Activated B cell treated with CpG ODN at 0.5 μM for 24 hours (primary cell): ENCODE measurements around the gene GCA. TPM values are rescaled to one million over a fixed set of nuclear protein-coding genes. Genes with fewer than 3 reads are reported as not detected.

ENCODE experiments used
- ATAC-seq: fragments of 200-7000 bp; cut with Tn5 transposase; one replicate; pipeline ENCODE4 v1.10.0; 2021; ENCODE audit warnings: low read depth, mild to moderate bottlenecking, moderate library complexity
- CTCF ChIA-PET: fragments of 350-600 bp; sonication (Branson Sonifier 250); formaldehyde crosslinking; loops from one replicate; lab custom pipeline; 2021; ENCODE audit warnings: antibody characterized with exemption; lab: Charles Lee
- POLR2A ChIA-PET: fragments of 350-600 bp; sonication (Branson Sonifier 250); formaldehyde crosslinking; loops from one replicate; lab custom pipeline; 2021; ENCODE audit warnings: antibody characterized with exemption; lab: Charles Lee
- DNase-seq: peaks from one replicate; pipeline ENCODE4 v3.0.0; 2022
- H3K27ac Mint-ChIP-seq: one replicate; pipeline ENCODE4 v1.8.0; 2020; ENCODE audit warnings: mixed read lengths
- H3K27me3 Mint-ChIP-seq: one replicate; pipeline ENCODE4 v1.8.0; 2021; ENCODE audit warnings: mixed read lengths
- H3K36me3 Mint-ChIP-seq: one replicate; pipeline ENCODE4 v1.8.0; 2021; ENCODE audit warnings: low read depth, mixed read lengths
- H3K4me1 Mint-ChIP-seq: one replicate; pipeline ENCODE4 v1.8.0; 2021; ENCODE audit warnings: mixed read lengths
- H3K4me3 Mint-ChIP-seq: one replicate; pipeline ENCODE4 v1.8.0; 2020; ENCODE audit warnings: mild to moderate bottlenecking, mixed read lengths
- H3K9me3 Mint-ChIP-seq: one replicate; pipeline ENCODE4 v1.8.0; 2020; ENCODE audit warnings: mixed read lengths
- intact Hi-C: fragments of 100-400 bp; cut with micrococcal nuclease; formaldehyde crosslinking; loops from one replicate; pipeline ENCODE4 v1.15.1; 2024
- total RNA-seq: library from RNA; stranded (reverse); gene quantifications from 2 replicates; pipeline ENCODE4 v1.2.3, GENCODE V29; 2022
- TF ChIP-seq, protein P1 (sequence below): fragments of 200-600 bp; IDR thresholded peaks from one replicate; pipeline ENCODE4 v1.8.0; 2022; ENCODE audit warnings: antibody characterized with exemption, mild to moderate bottlenecking

The GCA gene
- total RNA-seq, 1 donor from 2014 or later = 33.9 TPM

DNA sequence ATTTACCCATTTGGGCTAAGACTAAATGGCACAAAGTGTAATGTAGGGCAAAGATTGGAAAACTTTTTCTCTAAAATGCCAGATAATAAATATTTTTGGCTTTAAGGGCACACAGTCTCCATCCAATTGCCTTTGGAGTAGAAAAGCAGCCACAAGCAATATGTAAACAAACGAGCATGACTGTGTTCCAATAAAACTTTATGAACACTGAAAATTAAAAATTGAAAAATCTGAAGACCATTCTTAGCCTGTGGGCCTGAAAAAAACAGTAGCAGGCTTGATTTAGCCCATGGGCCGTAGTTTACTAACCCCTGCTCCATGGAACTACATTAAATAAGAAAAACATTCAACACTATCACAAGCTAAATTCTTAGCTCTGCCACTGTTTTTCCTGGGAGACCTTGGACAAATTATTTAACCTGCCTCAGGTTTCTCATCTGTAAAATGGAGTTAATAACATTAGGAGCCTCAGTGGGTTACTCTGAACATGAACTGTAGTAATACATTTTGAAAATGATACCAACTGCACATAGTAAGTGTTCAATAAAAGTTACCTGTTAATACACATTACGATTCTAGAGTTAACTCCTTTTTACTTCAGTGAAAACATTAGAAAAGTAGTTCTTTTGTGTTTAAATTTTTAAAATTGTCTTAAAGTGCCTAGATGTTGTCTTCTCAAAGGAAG lies 26.7 kb upstream of the GCA start:
- Mint-ChIP-seq H3K4me3 (peak overlapping the region; percentile 94), H3K27ac (peak overlapping the region; percentile 99), H3K4me1 (peaks cover 74% of the 10 kb centered on the region), H3K9me3 (no peaks in the 10 kb centered on the region), H3K36me3 (peaks cover 32% of the 10 kb centered on the region), H3K27me3 (no peaks in the 10 kb centered on the region)
- intact Hi-C loops = loop anchor here (10.0 kb wide), 2 partner anchors 1152 to 1912 kb away; partner anchors contain the start of gene TANK
- ATAC-seq = no peak
- DNase-seq = no peak
- TF ChIP-seq, protein P1, sequence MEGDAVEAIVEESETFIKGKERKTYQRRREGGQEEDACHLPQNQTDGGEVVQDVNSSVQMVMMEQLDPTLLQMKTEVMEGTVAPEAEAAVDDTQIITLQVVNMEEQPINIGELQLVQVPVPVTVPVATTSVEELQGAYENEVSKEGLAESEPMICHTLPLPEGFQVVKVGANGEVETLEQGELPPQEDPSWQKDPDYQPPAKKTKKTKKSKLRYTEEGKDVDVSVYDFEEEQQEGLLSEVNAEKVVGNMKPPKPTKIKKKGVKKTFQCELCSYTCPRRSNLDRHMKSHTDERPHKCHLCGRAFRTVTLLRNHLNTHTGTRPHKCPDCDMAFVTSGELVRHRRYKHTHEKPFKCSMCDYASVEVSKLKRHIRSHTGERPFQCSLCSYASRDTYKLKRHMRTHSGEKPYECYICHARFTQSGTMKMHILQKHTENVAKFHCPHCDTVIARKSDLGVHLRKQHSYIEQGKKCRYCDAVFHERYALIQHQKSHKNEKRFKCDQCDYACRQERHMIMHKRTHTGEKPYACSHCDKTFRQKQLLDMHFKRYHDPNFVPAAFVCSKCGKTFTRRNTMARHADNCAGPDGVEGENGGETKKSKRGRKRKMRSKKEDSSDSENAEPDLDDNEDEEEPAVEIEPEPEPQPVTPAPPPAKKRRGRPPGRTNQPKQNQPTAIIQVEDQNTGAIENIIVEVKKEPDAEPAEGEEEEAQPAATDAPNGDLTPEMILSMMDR = no peak
- POLR2A ChIA-PET = interaction anchor here (1.1 to 2.9 kb wide), 8 partner anchors 12 to 1009 kb away, joined by 3 to 32 read pairs (median 8); partner anchors contain the start of genes GCA and PSMD14
- CTCF ChIA-PET = interaction anchor here (2.8 to 3.1 kb wide), 2 partner anchors 18 to 19 kb away, joined by 20 to 27 read pairs; no protein-coding TSS in a partner anchor

DNA sequence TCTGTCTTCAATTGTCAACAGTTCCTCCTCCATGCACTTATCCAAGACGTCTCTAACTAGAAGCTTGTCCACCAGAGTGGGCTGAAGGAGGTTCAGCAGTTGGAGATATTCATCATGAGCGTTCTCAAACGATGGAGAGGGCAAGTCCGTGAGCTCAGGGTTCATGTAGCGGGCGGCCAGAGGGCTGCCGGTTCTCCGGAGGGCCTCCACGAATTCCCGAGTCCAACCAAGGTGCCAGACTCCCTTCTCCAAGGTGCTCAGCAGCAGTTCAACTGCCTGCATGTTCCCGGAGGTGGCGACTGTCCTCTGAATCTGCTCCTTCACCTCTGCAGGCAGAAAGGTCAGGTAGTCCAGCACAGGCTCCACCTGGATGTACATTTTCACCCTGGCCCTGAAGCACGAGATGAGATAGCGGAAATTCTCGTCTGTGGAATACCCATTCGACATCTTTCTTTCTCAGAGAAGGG lies 26.0 kb upstream of the GCA start:
- peak overlapping the region; percentile 99 for H3K27ac Mint-ChIP-seq
- CTCF ChIA-PET = interaction anchor here (1.5 to 3.1 kb wide), 5 partner anchors 15 to 21 kb away, joined by 5 to 27 read pairs (median 8); no protein-coding TSS in a partner anchor
- H3K9me3 Mint-ChIP-seq = no peaks in the 10 kb centered on the region
- DNase-seq (peak; percentile 33), ATAC-seq (peak; percentile 4)
- H3K4me3 Mint-ChIP-seq = peak overlapping the region; percentile 94
- H3K36me3 Mint-ChIP-seq = peaks cover 32% of the 10 kb centered on the region
- peaks cover 69% of the 10 kb centered on the region for H3K4me1 Mint-ChIP-seq
- intact Hi-C loops = loop anchor here (1.0 to 10.0 kb wide), 4 partner anchors 17 to 1913 kb away; partner anchors contain the start of genes GCA and TANK
- H3K27me3 Mint-ChIP-seq = no peaks in the 10 kb centered on the region
- POLR2A ChIA-PET = interaction anchor here (0.9 to 2.9 kb wide), 12 partner anchors 11 to 1010 kb away, joined by 3 to 32 read pairs (median 6); partner anchors contain the start of genes GCA and PSMD14
- TF ChIP-seq, protein P1 = no peak

DNA sequence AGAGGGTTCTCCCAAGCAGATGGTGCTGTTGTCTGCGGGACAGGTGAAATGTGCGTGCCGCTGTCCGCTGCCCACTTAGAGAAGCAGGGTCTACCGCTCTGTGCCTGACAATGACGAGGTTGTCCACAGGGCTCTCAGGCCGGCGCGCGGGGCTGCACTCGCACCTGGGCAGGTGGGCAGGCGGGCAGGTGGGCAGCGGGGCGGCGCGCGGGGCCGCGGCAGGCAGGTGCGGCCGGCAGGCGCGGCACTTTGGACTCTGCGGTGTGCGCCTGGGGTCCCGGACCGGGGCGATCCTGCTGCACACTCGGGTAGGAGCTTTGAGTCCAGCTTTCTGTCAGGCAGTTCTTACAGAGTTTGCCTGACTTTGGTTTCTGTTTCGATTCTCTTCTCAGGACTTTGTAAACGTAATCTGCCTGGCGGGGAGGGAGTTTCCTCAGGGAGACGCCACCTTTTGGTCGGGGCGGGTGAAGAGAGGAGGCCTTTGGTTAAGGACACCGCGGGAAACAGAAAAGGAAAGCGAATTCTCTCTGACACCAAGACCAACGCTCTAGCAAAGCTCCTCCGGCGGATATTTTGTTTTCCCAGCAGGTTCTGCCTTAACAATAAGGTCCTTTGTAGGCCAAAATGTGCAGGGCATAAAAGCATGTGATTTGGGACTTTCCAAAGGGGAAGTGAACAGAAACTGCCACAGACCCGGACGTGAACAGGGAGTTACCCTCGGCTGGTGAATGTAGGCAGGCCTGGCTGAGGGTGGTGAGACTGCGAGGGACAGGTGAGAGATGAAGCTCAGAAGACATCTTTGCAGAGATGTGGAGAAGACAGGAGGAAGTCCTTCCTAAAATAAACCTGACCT lies 25.4 kb upstream of the GCA start, which contains the start of gene IFIH1:
Gene IFIH1, minus strand, starts transcription at position 357 of the 853 bp plus-strand sequence. CDS start 377 bp downstream, outside the sequence.
- Mint-ChIP-seq H3K9me3 (no peaks in the 10 kb centered on the region), H3K4me3 (peak within 1 kb of the TSS; percentile 94), H3K36me3 (peaks cover 32% of the 10 kb centered on the region), H3K27ac (peak within 1 kb of the TSS; percentile 99), H3K4me1 (peaks cover 68% of the 10 kb centered on the region), H3K27me3 (no peaks in the 10 kb centered on the region)
- TF ChIP-seq, protein P1 = no peak
- DNase-seq (peak; percentile 72), ATAC-seq (peak; percentile 93)
- intact Hi-C loops = loop anchor here (1.0 to 10.0 kb wide), 6 partner anchors 9 to 1914 kb away; partner anchors contain the start of genes GCA and TANK
- POLR2A ChIA-PET = interaction anchor here (0.9 to 2.9 kb wide), 16 partner anchors 10 to 1011 kb away, joined by 3 to 32 read pairs (median 5); partner anchors contain the start of genes GCA and PSMD14
- CTCF ChIA-PET = interaction anchor here (1.2 to 3.1 kb wide), 8 partner anchors 11 to 165 kb away, joined by 4 to 27 read pairs (median 6); no protein-coding TSS in a partner anchor

DNA sequence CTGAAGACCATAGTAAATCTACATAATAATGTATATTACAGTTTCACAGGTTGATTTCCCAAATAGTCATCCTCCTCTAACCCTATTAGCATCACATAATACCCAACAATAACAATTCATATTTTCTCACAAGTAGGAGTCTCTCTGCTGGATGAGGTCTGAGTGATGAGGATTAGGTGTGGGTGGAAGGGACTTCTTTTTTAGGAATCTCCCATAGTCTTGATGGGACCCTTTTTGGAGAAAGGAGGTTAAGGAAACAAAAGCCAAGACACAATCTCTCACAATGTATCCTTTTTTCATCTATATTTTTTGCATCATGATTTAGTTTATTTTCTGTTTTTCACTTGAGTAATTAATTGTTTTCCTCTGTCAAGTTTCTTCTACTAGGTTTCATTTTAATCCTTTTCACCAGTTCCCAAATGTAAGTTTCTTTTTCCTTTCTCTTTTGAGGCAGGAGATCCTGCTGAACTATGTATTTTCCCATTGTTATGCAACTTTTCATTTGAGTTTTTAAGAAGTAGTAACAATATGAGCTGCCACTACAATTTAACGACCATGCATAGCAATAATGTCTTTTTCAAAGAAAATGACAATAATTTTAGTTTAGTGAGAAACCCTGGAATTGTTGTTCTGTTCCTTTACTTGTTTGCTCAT lies 22.9 kb upstream of the GCA start:
- CTCF ChIA-PET = interaction anchor here (1.4 kb wide), 1 partner anchor 20 kb away, joined by 3 read pairs; no protein-coding TSS in a partner anchor
- H3K27ac Mint-ChIP-seq = peak overlapping the region; percentile 99

More for the DNA sequence above, 22.9 kb upstream of the GCA start:
- peaks cover 17% of the 10 kb centered on the region for H3K36me3 Mint-ChIP-seq
- DNase-seq (no peak), ATAC-seq (no peak)
- H3K4me3 Mint-ChIP-seq = no peak overlapping the region
- no peaks in the 10 kb centered on the region for H3K9me3 Mint-ChIP-seq
- no peaks in the 10 kb centered on the region for H3K27me3 Mint-ChIP-seq
- peaks cover 45% of the 10 kb centered on the region for H3K4me1 Mint-ChIP-seq
- POLR2A ChIA-PET = interaction anchor here (1.1 kb wide), 1 partner anchor 14 kb away, joined by 3 read pairs; no protein-coding TSS in a partner anchor
- TF ChIP-seq, protein P1 = no peak
- intact Hi-C loops = no loop called here
